Measurements from ENCODE around the gene TMEM207. TPM values are rescaled to one million over a fixed set of nuclear protein-coding genes. Genes with fewer than 3 reads are reported as not detected.

Gene TMEM207
- total RNA-seq, 3 donors from 2014 or later: not detected

DNA sequence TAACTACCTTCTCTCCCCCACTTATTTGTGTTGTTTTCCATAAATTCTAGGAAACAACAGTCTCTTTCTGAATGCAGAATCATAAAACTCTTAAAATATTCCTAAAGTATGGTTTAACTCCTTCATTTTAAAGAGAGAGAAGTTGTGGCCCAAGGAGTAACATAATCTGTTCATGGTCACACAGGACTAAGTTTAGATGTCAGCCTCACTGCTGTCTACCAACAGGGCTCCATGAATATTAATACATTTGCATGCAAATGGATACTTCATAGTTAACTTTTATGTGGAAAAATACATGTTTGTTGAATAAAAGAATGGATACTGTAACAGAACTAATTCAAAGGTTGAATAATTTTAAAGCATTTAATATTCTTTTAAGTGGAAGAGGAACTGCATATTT is 45.7 kb upstream of the TMEM207 start:
- DNase-seq (no peak), ATAC-seq (no peak)
- no peaks in the 10 kb centered on the region for H3K36me3 ChIP-seq (ENCODE audit: low read depth)
- intact Hi-C loops (cut with DNase I, micrococcal nuclease): no loop called here
- H3K9me3 ChIP-seq: no peaks in the 10 kb centered on the region
- TF ChIP-seq, protein P1, sequence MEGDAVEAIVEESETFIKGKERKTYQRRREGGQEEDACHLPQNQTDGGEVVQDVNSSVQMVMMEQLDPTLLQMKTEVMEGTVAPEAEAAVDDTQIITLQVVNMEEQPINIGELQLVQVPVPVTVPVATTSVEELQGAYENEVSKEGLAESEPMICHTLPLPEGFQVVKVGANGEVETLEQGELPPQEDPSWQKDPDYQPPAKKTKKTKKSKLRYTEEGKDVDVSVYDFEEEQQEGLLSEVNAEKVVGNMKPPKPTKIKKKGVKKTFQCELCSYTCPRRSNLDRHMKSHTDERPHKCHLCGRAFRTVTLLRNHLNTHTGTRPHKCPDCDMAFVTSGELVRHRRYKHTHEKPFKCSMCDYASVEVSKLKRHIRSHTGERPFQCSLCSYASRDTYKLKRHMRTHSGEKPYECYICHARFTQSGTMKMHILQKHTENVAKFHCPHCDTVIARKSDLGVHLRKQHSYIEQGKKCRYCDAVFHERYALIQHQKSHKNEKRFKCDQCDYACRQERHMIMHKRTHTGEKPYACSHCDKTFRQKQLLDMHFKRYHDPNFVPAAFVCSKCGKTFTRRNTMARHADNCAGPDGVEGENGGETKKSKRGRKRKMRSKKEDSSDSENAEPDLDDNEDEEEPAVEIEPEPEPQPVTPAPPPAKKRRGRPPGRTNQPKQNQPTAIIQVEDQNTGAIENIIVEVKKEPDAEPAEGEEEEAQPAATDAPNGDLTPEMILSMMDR (IDR thresholded peaks at IDR 0.05): no peak
- H3K4me1 ChIP-seq (ENCODE audit: low read depth): no peaks in the 10 kb centered on the region
- no peak overlapping the region for H3K4me3 ChIP-seq

DNA sequence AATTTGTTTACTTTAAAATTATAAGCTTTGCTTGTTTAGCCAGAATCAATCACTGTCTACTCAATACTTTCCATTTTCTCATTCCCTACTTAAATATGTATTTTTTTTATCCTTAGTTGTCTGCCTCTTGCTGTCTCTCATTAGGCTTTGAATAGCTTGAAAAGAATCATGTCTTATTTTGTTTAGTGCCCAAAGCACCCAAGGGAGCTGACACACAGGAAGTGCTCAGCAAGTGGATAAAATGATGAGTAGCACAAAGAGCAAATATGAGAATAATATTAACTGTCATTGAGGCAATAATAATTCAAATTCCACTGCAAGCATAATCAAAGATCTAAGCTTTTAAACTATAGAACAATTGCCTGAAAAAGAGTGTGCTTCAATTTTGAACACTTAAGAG is 45.2 kb upstream of the TMEM207 start:
- intact Hi-C loops (cut with DNase I, micrococcal nuclease): no loop called here
- H3K4me3 ChIP-seq: no peak overlapping the region
- H3K36me3 ChIP-seq (ENCODE audit: low read depth): no peaks in the 10 kb centered on the region
- ATAC-seq (no peak), DNase-seq (no peak)
- H3K4me1 ChIP-seq (ENCODE audit: low read depth): no peaks in the 10 kb centered on the region
- TF ChIP-seq, protein P1 (IDR thresholded peaks at IDR 0.05): no peak
- H3K9me3 ChIP-seq: no peaks in the 10 kb centered on the region

DNA sequence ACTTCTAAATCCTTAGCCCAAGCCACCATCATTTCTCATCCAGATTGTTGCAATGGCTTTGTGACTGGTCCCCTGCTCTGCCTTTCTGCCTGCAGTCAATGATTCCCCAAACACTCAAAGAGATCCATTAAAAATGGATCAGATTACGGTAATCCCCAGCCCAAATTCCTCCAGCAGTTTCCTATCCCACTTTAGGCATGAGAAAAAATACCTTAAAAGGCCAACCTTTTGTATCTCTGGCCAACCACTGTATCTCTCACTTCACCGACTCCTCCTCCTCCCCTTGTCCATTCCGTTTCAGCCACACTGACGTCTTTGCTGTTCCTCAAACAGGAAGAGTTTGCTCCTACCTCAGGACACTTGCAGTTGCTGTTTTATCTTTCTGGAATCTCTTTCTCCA is 43.3 kb upstream of the TMEM207 start:
- H3K4me1 ChIP-seq (ENCODE audit: low read depth): no peaks in the 10 kb centered on the region
- intact Hi-C loops (cut with DNase I, micrococcal nuclease): no loop called here
- no peak overlapping the region for H3K4me3 ChIP-seq
- TF ChIP-seq, protein P1 (IDR thresholded peaks at IDR 0.05): no peak
- H3K9me3 ChIP-seq: no peaks in the 10 kb centered on the region
- ATAC-seq: no peak
- no peaks in the 10 kb centered on the region for H3K36me3 ChIP-seq (ENCODE audit: low read depth)
- DNase-seq: no peak

DNA sequence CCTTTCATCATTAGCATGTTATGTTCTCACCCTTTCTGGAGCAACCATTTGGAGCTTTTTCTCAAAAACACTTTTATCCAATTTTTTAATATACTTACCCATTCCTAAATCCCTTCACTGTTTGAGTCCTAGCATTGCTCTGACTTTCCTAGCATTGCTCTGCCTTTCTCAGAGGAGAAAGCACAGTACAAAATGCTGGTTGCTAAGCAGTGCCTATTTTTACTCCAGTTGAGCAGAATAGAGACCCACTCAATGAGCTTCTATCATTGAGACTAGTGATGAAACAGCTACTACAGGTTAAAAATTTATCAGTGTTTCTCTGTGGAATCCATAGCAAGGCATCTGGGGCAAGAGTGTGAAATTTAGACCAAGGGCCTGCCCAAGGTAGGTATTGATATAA is 42.4 kb upstream of the TMEM207 start:
- DNase-seq (no peak), ATAC-seq (no peak)
- intact Hi-C loops (cut with DNase I, micrococcal nuclease): no loop called here
- Histone ChIP-seq H3K9me3 (no peaks in the 10 kb centered on the region), H3K4me1 (ENCODE audit: low read depth) (no peaks in the 10 kb centered on the region), H3K36me3 (ENCODE audit: low read depth) (no peaks in the 10 kb centered on the region), H3K4me3 (no peak overlapping the region)
- TF ChIP-seq, protein P1 (IDR thresholded peaks at IDR 0.05): no peak

DNA sequence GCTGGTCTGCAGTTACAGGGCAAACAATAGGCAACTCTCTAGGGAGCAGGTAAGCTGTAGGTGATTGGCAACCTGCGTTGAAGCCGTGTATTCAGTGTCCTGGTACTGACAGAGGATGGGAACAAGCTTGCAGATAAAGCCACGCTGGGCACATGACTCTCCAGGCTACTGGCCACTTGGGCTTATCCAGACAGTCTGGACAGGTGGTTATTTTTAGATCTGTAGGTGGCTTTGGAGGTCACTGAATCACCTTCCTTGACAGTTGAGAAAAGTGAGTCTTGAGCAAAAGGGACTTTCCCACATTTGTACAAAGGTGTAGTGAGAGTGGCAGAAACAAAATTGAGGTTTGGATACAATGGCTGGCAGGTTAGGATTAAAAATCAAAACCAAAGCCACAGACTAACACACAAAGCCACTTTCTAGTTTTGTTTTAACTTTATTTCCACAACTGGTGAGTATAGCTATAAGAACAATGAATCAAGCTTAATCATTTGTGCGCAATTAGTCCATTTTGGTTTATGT is 41.9 kb upstream of the TMEM207 start:
- TF ChIP-seq, protein P1 (IDR thresholded peaks at IDR 0.05): no peak
- H3K4me3 ChIP-seq: no peak overlapping the region
- H3K36me3 ChIP-seq (ENCODE audit: low read depth): no peaks in the 10 kb centered on the region
- ATAC-seq: no peak
- DNase-seq: no peak
- no peaks in the 10 kb centered on the region for H3K9me3 ChIP-seq
- intact Hi-C loops (cut with DNase I, micrococcal nuclease): no loop called here
- H3K4me1 ChIP-seq (ENCODE audit: low read depth): no peaks in the 10 kb centered on the region
